GM23338 (cell line): Measurements from ENCODE around the gene KLHL18.

Experiments used
- CREB1 ChIP-seq: fragments of 250-450 bp; sonication (Bioruptor Pico); IDR thresholded peaks from 2 replicates; pipeline ENCODE4 v1.5.0; 2020; ENCODE audit warnings: low read depth, mild to moderate bottlenecking, moderate library complexity
- CTCF ChIP-seq, 2 experiments: fragments of 200-600 bp in 1 of 2; sonication (generic) in 1 of 2; conservative IDR thresholded peaks; 2 replicates each; pipeline versions ENCODE4 v1.5.1 to v1.6.1; 2016 to 2017; ENCODE audit warnings: antibody characterized with exemption in 2 of 2, low read depth in 2 of 2, mild to moderate bottlenecking in 2 of 2, moderate library complexity in 1 of 2
- ETS1 ChIP-seq: IDR thresholded peaks from 2 replicates; pipeline ENCODE4 v1.6.1; 2016; ENCODE audit warnings: antibody characterized with exemption
- EZH2 ChIP-seq: fragments of 200-600 bp; sonication (generic); IDR thresholded peaks from one replicate; pipeline ENCODE4 v1.8.0; 2017; ENCODE audit warnings: antibody characterized with exemption, mild to moderate bottlenecking, low read depth; ENCODE audit not compliant: unreplicated experiment
- EZH2phosphoT487 ChIP-seq: fragments of 200-600 bp; sonication (generic); IDR thresholded peaks from one replicate; pipeline ENCODE4 v1.8.1; 2018; ENCODE audit warnings: antibody characterized with exemption; ENCODE audit not compliant: unreplicated experiment
- JUNB ChIP-seq: IDR thresholded peaks from one replicate; pipeline ENCODE4 v1.6.1; 2016; ENCODE audit warnings: antibody characterized with exemption; ENCODE audit not compliant: unreplicated experiment
- NANOG ChIP-seq: IDR thresholded peaks from 2 replicates; pipeline ENCODE4 v1.6.1; 2016; ENCODE audit warnings: antibody characterized with exemption, borderline replicate concordance
- POLR2AphosphoS5 ChIP-seq: IDR thresholded peaks from 2 replicates; pipeline ENCODE4 v1.6.1; 2016; ENCODE audit warnings: antibody characterized with exemption, low read depth
- REST ChIP-seq: IDR thresholded peaks from one replicate; pipeline ENCODE4 v1.6.1; 2018; ENCODE audit warnings: antibody characterized with exemption; ENCODE audit not compliant: unreplicated experiment
- ZNF331 ChIP-seq: fragments of 250-450 bp; sonication (Bioruptor Pico); IDR thresholded peaks from 2 replicates; pipeline ENCODE4 v1.5.0; 2020; ENCODE audit warnings: low read depth, mild to moderate bottlenecking, moderate library complexity

GRCh38 chr3:47355010-47355409 is 72.3 kb downstream of the KLHL18 start:
- no peak for TF ChIP-seq CTCF (conservative IDR thresholded peaks at IDR 0.05; ENCODE audit: low read depth in 2 of 2)
- TF ChIP-seq EZH2phosphoT487 = no peak
- no peak for TF ChIP-seq REST
- no peak for TF ChIP-seq POLR2AphosphoS5
- no peak for TF ChIP-seq EZH2
- TF ChIP-seq JUNB = no peak
- no peak for TF ChIP-seq ETS1
- TF ChIP-seq CREB1 = no peak
- TF ChIP-seq NANOG = no peak
- TF ChIP-seq ZNF331 (CRISPR knock-in tag) = no peak
